ENCODE results near the gene ZFP36L2. TPM values are rescaled to one million over a fixed set of nuclear protein-coding genes. Genes with fewer than 3 reads are reported as not detected.

Gene ZFP36L2
- total RNA-seq, 1 donor from 2014 or later, result 222 TPM

DNA sequence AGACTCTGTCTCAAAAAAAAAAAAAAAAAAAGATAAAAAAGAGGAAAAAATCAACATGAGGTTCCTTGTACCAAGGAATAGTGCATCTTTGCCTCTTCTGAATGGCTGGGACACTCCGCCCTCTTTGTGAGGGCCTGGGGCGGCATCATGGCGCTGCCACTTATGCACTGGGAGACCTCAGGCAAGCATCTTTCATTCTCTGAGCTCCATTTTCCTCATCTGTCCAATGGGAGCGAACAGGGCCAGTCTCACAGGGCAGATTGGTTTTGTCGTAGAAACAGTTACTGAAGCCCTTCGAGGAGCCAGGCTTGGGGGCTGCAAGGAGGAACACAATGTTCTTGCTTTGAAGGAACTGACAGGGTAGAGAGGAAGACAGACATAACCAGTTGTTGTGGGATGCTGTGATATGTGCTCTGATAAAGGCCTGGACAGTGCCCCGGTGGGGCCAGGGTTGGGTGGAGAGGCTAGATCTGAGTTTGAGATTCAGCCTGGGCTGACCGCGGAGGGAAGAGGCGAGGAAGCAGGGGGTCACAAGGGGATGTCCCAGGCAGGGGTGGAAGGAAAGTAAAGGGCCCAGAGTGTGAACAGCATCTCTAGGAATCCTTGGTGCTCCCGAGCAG lies 14.1 kb downstream of the ZFP36L2 start:
- Mint-ChIP-seq H3K27me3 (no peaks in the 10 kb centered on the region), H3K9me3 (ENCODE audit: low read depth) (no peaks in the 10 kb centered on the region), H3K4me1 (ENCODE audit: low read depth) (peaks cover 8% of the 10 kb centered on the region), H3K36me3 (ENCODE audit: insufficient read depth) (no peaks in the 10 kb centered on the region), H3K4me3 (ENCODE audit: low read depth) (no peak overlapping the region), H3K27ac (no peak overlapping the region)
- TF ChIP-seq, protein P1, sequence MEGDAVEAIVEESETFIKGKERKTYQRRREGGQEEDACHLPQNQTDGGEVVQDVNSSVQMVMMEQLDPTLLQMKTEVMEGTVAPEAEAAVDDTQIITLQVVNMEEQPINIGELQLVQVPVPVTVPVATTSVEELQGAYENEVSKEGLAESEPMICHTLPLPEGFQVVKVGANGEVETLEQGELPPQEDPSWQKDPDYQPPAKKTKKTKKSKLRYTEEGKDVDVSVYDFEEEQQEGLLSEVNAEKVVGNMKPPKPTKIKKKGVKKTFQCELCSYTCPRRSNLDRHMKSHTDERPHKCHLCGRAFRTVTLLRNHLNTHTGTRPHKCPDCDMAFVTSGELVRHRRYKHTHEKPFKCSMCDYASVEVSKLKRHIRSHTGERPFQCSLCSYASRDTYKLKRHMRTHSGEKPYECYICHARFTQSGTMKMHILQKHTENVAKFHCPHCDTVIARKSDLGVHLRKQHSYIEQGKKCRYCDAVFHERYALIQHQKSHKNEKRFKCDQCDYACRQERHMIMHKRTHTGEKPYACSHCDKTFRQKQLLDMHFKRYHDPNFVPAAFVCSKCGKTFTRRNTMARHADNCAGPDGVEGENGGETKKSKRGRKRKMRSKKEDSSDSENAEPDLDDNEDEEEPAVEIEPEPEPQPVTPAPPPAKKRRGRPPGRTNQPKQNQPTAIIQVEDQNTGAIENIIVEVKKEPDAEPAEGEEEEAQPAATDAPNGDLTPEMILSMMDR (IDR thresholded peaks at IDR 0.05; ENCODE audit: unreplicated experiment), result no peak
- DNase-seq (ENCODE audit: low spot score, unreplicated experiment), result no peak

DNA sequence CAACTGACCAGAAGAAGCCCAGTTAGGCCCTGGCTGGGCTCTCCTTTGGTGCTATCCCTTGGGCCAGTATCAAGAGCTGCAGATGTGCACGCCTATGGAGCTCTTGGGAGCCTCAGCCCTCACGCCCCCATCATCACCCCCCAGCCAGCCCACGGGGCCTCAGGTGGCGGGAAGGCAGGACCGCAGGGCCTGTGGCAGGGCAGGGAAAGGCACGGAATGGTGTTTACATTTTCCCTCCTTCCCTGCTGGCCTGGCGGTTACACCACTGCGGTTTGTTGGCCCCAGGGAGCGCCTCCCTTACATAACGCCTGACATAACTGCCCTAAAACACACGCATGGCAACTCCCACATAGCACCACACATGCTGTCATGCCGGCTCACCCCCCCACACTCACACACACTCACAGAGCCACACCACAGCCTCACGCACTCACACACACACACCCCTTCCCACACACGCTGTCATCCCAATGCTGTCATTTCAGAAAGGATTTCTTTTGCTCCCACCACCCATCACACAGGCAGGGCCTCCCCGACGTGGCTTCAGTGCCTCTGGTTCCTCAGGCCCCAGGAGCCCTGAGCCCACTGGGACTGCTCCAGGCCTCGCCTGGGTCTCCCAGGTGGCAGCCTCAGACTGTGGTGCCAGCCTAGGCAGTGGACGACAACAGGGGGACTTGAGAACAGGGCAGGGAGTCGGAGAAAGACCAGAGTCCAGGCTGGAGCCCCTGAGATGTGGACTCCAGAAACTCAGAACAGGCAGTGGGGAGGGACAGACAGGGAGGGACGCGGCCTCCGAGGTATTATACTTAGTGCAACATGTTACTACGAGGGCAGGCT lies 15.7 kb downstream of the ZFP36L2 start:
- TF ChIP-seq, protein P1 (IDR thresholded peaks at IDR 0.05; ENCODE audit: unreplicated experiment), result no peak
- H3K9me3 Mint-ChIP-seq (ENCODE audit: low read depth), result no peaks in the 10 kb centered on the region
- H3K27ac Mint-ChIP-seq, result no peak overlapping the region
- peaks cover 8% of the 10 kb centered on the region for H3K4me1 Mint-ChIP-seq (ENCODE audit: low read depth)
- no peaks in the 10 kb centered on the region for H3K27me3 Mint-ChIP-seq
- DNase-seq (ENCODE audit: low spot score, unreplicated experiment), result no peak
- H3K4me3 Mint-ChIP-seq (ENCODE audit: low read depth), result peak overlapping the region; percentile 34
- H3K36me3 Mint-ChIP-seq (ENCODE audit: insufficient read depth), result no peaks in the 10 kb centered on the region

DNA sequence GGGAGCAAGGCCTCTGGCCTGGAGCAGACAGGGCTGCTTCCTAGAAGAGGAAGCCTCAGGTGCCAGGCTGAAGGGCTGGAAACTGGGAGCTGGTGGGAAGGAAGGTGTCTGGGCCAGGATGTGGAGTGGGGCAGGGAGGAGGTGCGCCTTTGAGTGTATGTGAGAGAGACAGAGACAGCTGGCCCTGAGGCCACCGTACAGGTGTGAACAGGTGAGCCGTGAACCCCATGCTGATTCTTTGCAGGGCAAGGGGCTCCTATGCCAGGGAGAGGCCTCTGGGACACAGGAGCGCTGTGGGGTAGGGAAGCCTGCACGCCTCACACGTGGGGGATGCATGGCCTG lies 16.3 kb downstream of the ZFP36L2 start:
- Mint-ChIP-seq H3K4me1 (ENCODE audit: low read depth) (peaks cover 8% of the 10 kb centered on the region), H3K27ac (no peak overlapping the region), H3K27me3 (no peaks in the 10 kb centered on the region), H3K9me3 (ENCODE audit: low read depth) (no peaks in the 10 kb centered on the region), H3K4me3 (ENCODE audit: low read depth) (no peak overlapping the region), H3K36me3 (ENCODE audit: insufficient read depth) (no peaks in the 10 kb centered on the region)
- TF ChIP-seq, protein P1 (IDR thresholded peaks at IDR 0.05; ENCODE audit: unreplicated experiment), result no peak
- no peak for DNase-seq (ENCODE audit: low spot score, unreplicated experiment)

DNA sequence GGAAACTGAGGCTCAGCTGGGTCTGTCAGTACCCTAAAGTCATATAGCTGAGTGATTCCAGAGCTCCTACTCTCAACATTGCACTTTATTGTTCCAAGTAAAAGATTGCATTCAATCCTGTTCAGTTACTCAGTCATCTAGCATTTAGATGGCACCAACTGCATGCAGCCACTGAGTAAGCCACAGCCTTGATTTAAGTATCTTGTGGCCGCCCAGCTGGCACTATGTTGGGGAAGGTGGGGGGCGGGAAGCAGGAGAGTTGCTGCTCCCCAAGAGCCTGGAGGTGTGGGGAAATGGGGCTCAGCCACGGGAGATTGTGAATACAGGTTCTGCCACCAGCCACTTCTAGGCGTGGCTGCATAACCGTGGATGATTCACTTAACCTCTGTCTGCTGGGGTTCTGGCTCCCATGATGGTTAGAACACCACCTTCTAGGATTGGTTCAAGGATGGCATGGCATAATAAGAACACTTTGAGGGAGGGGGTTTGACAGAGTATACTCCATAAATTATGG lies 17.1 kb downstream of the ZFP36L2 start:
- Mint-ChIP-seq H3K27me3 (no peaks in the 10 kb centered on the region), H3K36me3 (ENCODE audit: insufficient read depth) (no peaks in the 10 kb centered on the region), H3K9me3 (ENCODE audit: low read depth) (no peaks in the 10 kb centered on the region), H3K4me3 (ENCODE audit: low read depth) (no peak overlapping the region), H3K27ac (peak overlapping the region; percentile 64), H3K4me1 (ENCODE audit: low read depth) (peaks cover 8% of the 10 kb centered on the region)
- TF ChIP-seq, protein P1 (IDR thresholded peaks at IDR 0.05; ENCODE audit: unreplicated experiment), result no peak
- no peak for DNase-seq (ENCODE audit: low spot score, unreplicated experiment)

DNA sequence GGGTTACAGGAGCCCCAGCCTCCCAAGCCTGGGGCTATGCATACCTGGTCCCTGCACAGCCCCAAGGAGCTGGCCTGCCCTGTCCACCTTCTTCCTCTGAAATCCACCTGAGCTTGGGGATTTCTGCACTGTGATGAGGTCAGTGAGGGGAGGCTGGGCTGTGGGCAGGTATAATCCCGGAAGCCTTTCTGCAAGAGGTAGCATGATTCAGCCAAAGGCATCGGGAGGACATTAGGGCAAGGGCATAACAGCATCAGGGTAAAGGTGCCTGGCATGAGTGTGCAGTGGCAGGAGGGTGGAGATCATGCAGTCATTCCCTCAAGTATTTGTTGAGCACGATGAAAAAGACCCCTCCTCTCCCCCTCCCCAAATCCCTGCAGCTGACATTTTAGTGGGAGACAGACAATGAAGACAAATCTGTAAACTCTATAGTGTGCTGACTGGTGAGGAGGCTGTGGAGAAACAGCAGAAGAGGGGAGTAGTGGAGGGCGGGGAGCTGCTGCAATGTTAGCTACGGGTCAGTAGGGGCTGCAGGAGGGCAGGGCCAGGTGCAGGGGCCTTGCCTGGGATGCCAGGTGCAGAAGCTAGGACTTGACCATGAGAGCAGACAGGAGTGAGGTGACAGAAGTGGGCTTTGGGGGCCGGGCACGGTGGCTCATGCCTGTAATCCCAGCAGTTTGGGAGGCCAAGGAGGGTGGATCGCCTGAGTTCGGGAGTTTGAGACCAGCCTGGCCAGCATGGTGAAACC lies 18.7 kb downstream of the ZFP36L2 start:
- DNase-seq (ENCODE audit: low spot score, unreplicated experiment), result no peak
- no peaks in the 10 kb centered on the region for H3K9me3 Mint-ChIP-seq (ENCODE audit: low read depth)
- no peaks in the 10 kb centered on the region for H3K27me3 Mint-ChIP-seq
- H3K4me1 Mint-ChIP-seq (ENCODE audit: low read depth), result peaks cover 8% of the 10 kb centered on the region
- H3K4me3 Mint-ChIP-seq (ENCODE audit: low read depth), result no peak overlapping the region
- H3K27ac Mint-ChIP-seq, result peak overlapping the region; percentile 76
- no peaks in the 10 kb centered on the region for H3K36me3 Mint-ChIP-seq (ENCODE audit: insufficient read depth)
- TF ChIP-seq, protein P1 (IDR thresholded peaks at IDR 0.05; ENCODE audit: unreplicated experiment), result peak; percentile 30
